Body of pancreas (tissue), 4 donors: ENCODE results near the gene SULT1C4. TPM values are rescaled to one million over a fixed set of nuclear protein-coding genes. Genes with fewer than 3 reads are reported as not detected.

Source experiments
- ATAC-seq: fragments of 150-250 bp; one replicate; pipeline ENCODE4 v1.9.1; 2016
- DNase-seq, 4 donors: peaks; one replicate each; pipeline ENCODE4 v3.0.0-alpha.2; 2019
- H3K27ac ChIP-seq, 4 donors: fragments of 200-600 bp; sonication (generic); 1 replicate in 3 of 4; 2 replicates in 1 of 4; pipeline versions ENCODE4 v1.5.1 to v1.6.1; 2016 to 2019; ENCODE audit warnings: mild to moderate bottlenecking in 1 of 4, mixed read lengths in 1 of 4, moderate library complexity in 1 of 4
- H3K27me3 ChIP-seq, 2 donors: fragments of 200-600 bp; sonication (generic); one replicate each; pipeline ENCODE4 v1.6.0; 2016; ENCODE audit warnings: mild to moderate bottlenecking in 1 of 2
- H3K36me3 ChIP-seq, 2 donors: fragments of 200-600 bp; sonication (generic); replicated peaks in 1 of 2; 2 replicates each; pipeline ENCODE4 v1.5.1; 2016; ENCODE audit warnings: low read depth in 2 of 2; ENCODE audit not compliant: insufficient read depth in 1 of 2
- H3K4me1 ChIP-seq: fragments of 200-600 bp; sonication (generic); one replicate; pipeline ENCODE4 v1.6.0; 2016
- H3K4me3 ChIP-seq, 2 donors: fragments of 200-600 bp; sonication (generic); 1 replicate in 1 of 2; 2 replicates in 1 of 2; pipeline ENCODE4 v1.5.1; 2016 to 2019
- H3K9me3 ChIP-seq, 3 donors: fragments of 200-600 bp; sonication (generic); 1 replicate in 2 of 3; 2 replicates in 1 of 3; pipeline ENCODE4 v1.5.1; 2016
- CTCF ChIP-seq, 7 experiments: fragments of 450-650 bp in 4 of 7; fragments of 200-600 bp in 3 of 7; sonication (generic) in 3 of 7; IDR thresholded peaks; one replicate each; pipeline ENCODE4 v1.5.1; 2016 to 2019; ENCODE audit warnings: antibody characterized with exemption in 7 of 7
- POLR2A ChIP-seq, 3 donors: fragments of 450-650 bp; IDR thresholded peaks; one replicate each; pipeline ENCODE4 v1.6.1; 2016; ENCODE audit warnings: antibody characterized with exemption in 3 of 3, mild to moderate bottlenecking in 2 of 3
- WGBS, 2 donors: methylation state at CpG; one replicate each; pipeline ENCODE4 v1.1.5; 2017; 5-methylcytosine and 5-hydroxymethylcytosine counted together
- intact Hi-C: fragments of 100-400 bp; cut with DNase I; formaldehyde crosslinking; loops from one replicate; pipeline ENCODE4 v1.15.1; 2023
- total RNA-seq, 2 donors: library from RNA; depleted of rRNA; stranded (reverse); fragments of >200 nt; gene quantifications; one replicate each; pipeline ENCODE4 v1.1.0, GENCODE V29; 2016

SULT1C4 gene
- total RNA-seq, 2 donors from 2014 or later = 1.3 to 4.2 TPM

- no peak for DNase-seq
- Histone ChIP-seq H3K4me3 (no peak overlapping the region), H3K9me3 (peaks cover 0 to 12% (median 3%) of the 10 kb centered on the region in 3 donors), H3K36me3 (no peaks in the 10 kb centered on the region), H3K4me1 (no peaks in the 10 kb centered on the region), H3K27ac (no peak overlapping the region), H3K27me3 (no peaks in the 10 kb centered on the region)
- intact Hi-C loops = no loop called here
- TF ChIP-seq POLR2A (IDR thresholded peaks at IDR 0.05) = no peak
- no peak for TF ChIP-seq CTCF (IDR thresholded peaks at IDR 0.05)
- ATAC-seq = no peak
- 88 to 94% methylated on average over 8 of the region's 8 CpGs for WGBS, 2 donors
These were observed 17.4 kb downstream of the SULT1C4 start for GRCh38 chr2:108395155-108395554.

- TF ChIP-seq POLR2A (IDR thresholded peaks at IDR 0.05) (no peak), CTCF (IDR thresholded peaks at IDR 0.05) (no peak)
- H3K36me3 ChIP-seq = no peaks in the 10 kb centered on the region
- ATAC-seq = no peak
- H3K4me1 ChIP-seq = no peaks in the 10 kb centered on the region
- 75 to 79% methylated on average over 3 of the region's 3 CpGs for whole genome bisulfite sequencing, 2 donors
- no peak overlapping the region for H3K4me3 ChIP-seq
- H3K27ac ChIP-seq = no peak overlapping the region
- intact Hi-C loops = no loop called here
- DNase-seq = no peak
- no peaks in the 10 kb centered on the region for H3K27me3 ChIP-seq
- peaks cover 0 to 20% (median 3%) of the 10 kb centered on the region in 3 donors for H3K9me3 ChIP-seq
These were observed 19.1 kb downstream of the SULT1C4 start for GRCh38 chr2:108396845-108397244.

- H3K9me3 ChIP-seq = peaks cover 0 to 20% (median 3%) of the 10 kb centered on the region in 3 donors
- H3K27ac ChIP-seq = no peak overlapping the region
- no peaks in the 10 kb centered on the region for H3K36me3 ChIP-seq
- intact Hi-C loops = no loop called here
- 90% methylated on average over 2 of the region's 2 CpGs; no CpG with 5 or more reads in 1 of the 2 donors for WGBS, 2 donors
- DNase-seq (no peak), ATAC-seq (no peak)
- H3K27me3 ChIP-seq = no peaks in the 10 kb centered on the region
- TF ChIP-seq POLR2A (IDR thresholded peaks at IDR 0.05) (no peak), CTCF (IDR thresholded peaks at IDR 0.05) (no peak)
- H3K4me1 ChIP-seq = no peaks in the 10 kb centered on the region
- no peak overlapping the region for H3K4me3 ChIP-seq
These were observed 21.7 kb downstream of the SULT1C4 start for GRCh38 chr2:108399479-108399878.

GRCh38 chr2:108401800-108402199, 24.0 kb downstream of the SULT1C4 start:
- ATAC-seq = no peak
- no peaks in the 10 kb centered on the region for H3K36me3 ChIP-seq
- WGBS, 2 donors = 68 to 91% methylated on average over 3 of the region's 3 CpGs
- H3K27ac ChIP-seq = no peak overlapping the region
- no peak for TF ChIP-seq CTCF (IDR thresholded peaks at IDR 0.05)
- no peak for TF ChIP-seq POLR2A (IDR thresholded peaks at IDR 0.05)
- no peaks in the 10 kb centered on the region for H3K27me3 ChIP-seq
- peaks cover 0 to 25% (median 3%) of the 10 kb centered on the region in 3 donors for H3K9me3 ChIP-seq
- intact Hi-C loops = no loop called here
- H3K4me1 ChIP-seq = no peaks in the 10 kb centered on the region
- H3K4me3 ChIP-seq = no peak overlapping the region
- no peak for DNase-seq

GRCh38 chr2:108403494-108403893, 25.7 kb downstream of the SULT1C4 start:
- no peak overlapping the region for H3K4me3 ChIP-seq
- intact Hi-C loops = no loop called here
- no peak overlapping the region for H3K27ac ChIP-seq
- TF ChIP-seq CTCF (IDR thresholded peaks at IDR 0.05) (no peak), POLR2A (IDR thresholded peaks at IDR 0.05) (no peak)
- ATAC-seq (no peak), DNase-seq (no peak)
- H3K27me3 ChIP-seq = no peaks in the 10 kb centered on the region
- H3K4me1 ChIP-seq = no peaks in the 10 kb centered on the region
- peaks cover 0 to 25% (median 3%) of the 10 kb centered on the region in 3 donors for H3K9me3 ChIP-seq
- 50 to 76% methylated on average over 7 of the region's 7 CpGs for WGBS, 2 donors
- no peaks in the 10 kb centered on the region for H3K36me3 ChIP-seq
